GM23338 (cell line): Measurements from ENCODE around the gene LLGL2. TPM values are rescaled to one million over a fixed set of nuclear protein-coding genes. Genes with fewer than 3 reads are reported as not detected.

Source experiments
- ATAC-seq: fragments of 200-7000 bp; cut with Tn5 transposase; 3 replicates; pipeline ENCODE4 v1.9.1; 2020
- DNase-seq: peaks from one replicate; pipeline ENCODE4 v3.0.0-alpha.2; 2015; ENCODE audit warnings: low spot score
- H2AFZ ChIP-seq: fragments of 200-600 bp; sonication (generic); 2 replicates; pipeline ENCODE4 v1.8.0; 2016; ENCODE audit warnings: antibody characterized with exemption, mild to moderate bottlenecking, moderate library complexity
- H3F3A ChIP-seq: fragments of 200-600 bp; sonication (generic); replicated peaks from 2 replicates; pipeline ENCODE4 v1.8.0; 2017; ENCODE audit warnings: antibody characterized with exemption, mixed run types, low read depth
- H3K27ac ChIP-seq: fragments of 200-600 bp; sonication (generic); 2 replicates; pipeline ENCODE4 v1.6.1; 2016; ENCODE audit warnings: low read depth
- H3K27me3 ChIP-seq: fragments of 200-600 bp; sonication (generic); 2 replicates; pipeline ENCODE4 v1.8.0; 2016; ENCODE audit warnings: mild to moderate bottlenecking, mixed run types, moderate library complexity; ENCODE audit not compliant: insufficient read depth
- H3K36me3 ChIP-seq: fragments of 200-600 bp; sonication (generic); 2 replicates; pipeline ENCODE4 v1.8.0; 2016; ENCODE audit warnings: mild to moderate bottlenecking; ENCODE audit not compliant: insufficient read depth
- H3K4me1 ChIP-seq: fragments of 200-600 bp; sonication (generic); 2 replicates; pipeline ENCODE4 v1.8.0; 2016; ENCODE audit warnings: mild to moderate bottlenecking, moderate library complexity; ENCODE audit not compliant: insufficient read depth
- H3K4me2 ChIP-seq: fragments of 200-600 bp; sonication (generic); 2 replicates; pipeline ENCODE4 v1.7.1; 2017; ENCODE audit warnings: mixed run types
- H3K4me3 ChIP-seq: fragments of 200-600 bp; sonication (generic); 2 replicates; pipeline ENCODE4 v1.6.1; 2016; ENCODE audit warnings: mixed run types
- H3K79me2 ChIP-seq: fragments of 200-600 bp; sonication (generic); replicated peaks from 2 replicates; pipeline ENCODE4 v1.8.0; 2017; ENCODE audit warnings: mild to moderate bottlenecking; ENCODE audit not compliant: insufficient read depth
- H3K9me2 ChIP-seq: fragments of 200-600 bp; sonication (generic); 2 replicates; pipeline ENCODE4 v1.8.0; 2017; ENCODE audit not compliant: insufficient read depth
- H4K20me1 ChIP-seq: fragments of 200-600 bp; sonication (generic); replicated peaks from 2 replicates; pipeline ENCODE4 v1.8.0; 2017; ENCODE audit warnings: mild to moderate bottlenecking; ENCODE audit not compliant: insufficient read depth
- H3K27ac Mint-ChIP-seq: 2 replicates; pipeline ENCODE4 v1.8.0; 2020; ENCODE audit warnings: inconsistent platforms, mild to moderate bottlenecking, moderate library complexity, mixed read lengths
- H3K27me3 Mint-ChIP-seq: 3 replicates; pipeline ENCODE4 v1.8.0; 2022; ENCODE audit warnings: low read depth, mild to moderate bottlenecking, moderate library complexity, mixed read lengths, inconsistent platforms; ENCODE audit not compliant: insufficient read depth, poor library complexity
- H3K36me3 Mint-ChIP-seq: 3 replicates; pipeline ENCODE4 v1.8.0; 2021; ENCODE audit warnings: low read depth, mild to moderate bottlenecking, inconsistent platforms, moderate library complexity, mixed read lengths
- H3K4me1 Mint-ChIP-seq: 3 replicates; pipeline ENCODE4 v1.8.0; 2020; ENCODE audit warnings: mild to moderate bottlenecking, inconsistent platforms, mixed read lengths
- H3K4me3 Mint-ChIP-seq: 3 replicates; pipeline ENCODE4 v1.8.0; 2021; ENCODE audit warnings: moderate library complexity, mild to moderate bottlenecking, inconsistent platforms, mixed read lengths
- H3K9me3 Mint-ChIP-seq: 3 replicates; pipeline ENCODE4 v1.8.0; 2020; ENCODE audit warnings: moderate library complexity, mild to moderate bottlenecking, inconsistent platforms, mixed read lengths
- CREB1 ChIP-seq: fragments of 250-450 bp; sonication (Bioruptor Pico); IDR thresholded peaks from 2 replicates; pipeline ENCODE4 v1.5.0; 2020; ENCODE audit warnings: low read depth, mild to moderate bottlenecking, moderate library complexity
- ETS1 ChIP-seq: IDR thresholded peaks from 2 replicates; pipeline ENCODE4 v1.6.1; 2016; ENCODE audit warnings: antibody characterized with exemption
- EZH2 ChIP-seq: fragments of 200-600 bp; sonication (generic); IDR thresholded peaks from one replicate; pipeline ENCODE4 v1.8.0; 2017; ENCODE audit warnings: antibody characterized with exemption, mild to moderate bottlenecking, low read depth; ENCODE audit not compliant: unreplicated experiment
- EZH2phosphoT487 ChIP-seq: fragments of 200-600 bp; sonication (generic); IDR thresholded peaks from one replicate; pipeline ENCODE4 v1.8.1; 2018; ENCODE audit warnings: antibody characterized with exemption; ENCODE audit not compliant: unreplicated experiment
- NANOG ChIP-seq: IDR thresholded peaks from 2 replicates; pipeline ENCODE4 v1.6.1; 2016; ENCODE audit warnings: antibody characterized with exemption, borderline replicate concordance
- POLR2AphosphoS5 ChIP-seq: IDR thresholded peaks from 2 replicates; pipeline ENCODE4 v1.6.1; 2016; ENCODE audit warnings: antibody characterized with exemption, low read depth
- STAT1 ChIP-seq: IDR thresholded peaks from one replicate; pipeline ENCODE4 v1.6.1; 2016; ENCODE audit warnings: antibody characterized with exemption; ENCODE audit not compliant: unreplicated experiment
- ZNF331 ChIP-seq: fragments of 250-450 bp; sonication (Bioruptor Pico); IDR thresholded peaks from 2 replicates; pipeline ENCODE4 v1.5.0; 2020; ENCODE audit warnings: low read depth, mild to moderate bottlenecking, moderate library complexity
- polyA plus RNA-seq: library from polyadenylated mRNA; unstranded; fragments of >200 nt; fragmentation: Nextera tagmentation; extraction: Ambion mirVana; gene quantifications from 2 replicates; pipeline ENCODE4 v1.2.1, GENCODE V29; 2016
- total RNA-seq: library from RNA; depleted of rRNA; stranded (reverse); fragments of >200 nt; shearing (Covaris generic); gene quantifications from 2 replicates; pipeline ENCODE4 v1.2.3, GENCODE V29; 2014
- TF ChIP-seq, protein P1 (sequence below), 2 experiments: fragments of 200-600 bp in 1 of 2; sonication (generic) in 1 of 2; conservative IDR thresholded peaks; 2 replicates each; pipeline versions ENCODE4 v1.5.1 to v1.6.1; 2016 to 2017; ENCODE audit warnings: antibody characterized with exemption in 2 of 2, low read depth in 2 of 2, mild to moderate bottlenecking in 2 of 2, moderate library complexity in 1 of 2

The LLGL2 gene
- total and polyA plus RNA-seq, 2 experiments from 2014 or later, result 62.5 to 78.5 TPM

DNA sequence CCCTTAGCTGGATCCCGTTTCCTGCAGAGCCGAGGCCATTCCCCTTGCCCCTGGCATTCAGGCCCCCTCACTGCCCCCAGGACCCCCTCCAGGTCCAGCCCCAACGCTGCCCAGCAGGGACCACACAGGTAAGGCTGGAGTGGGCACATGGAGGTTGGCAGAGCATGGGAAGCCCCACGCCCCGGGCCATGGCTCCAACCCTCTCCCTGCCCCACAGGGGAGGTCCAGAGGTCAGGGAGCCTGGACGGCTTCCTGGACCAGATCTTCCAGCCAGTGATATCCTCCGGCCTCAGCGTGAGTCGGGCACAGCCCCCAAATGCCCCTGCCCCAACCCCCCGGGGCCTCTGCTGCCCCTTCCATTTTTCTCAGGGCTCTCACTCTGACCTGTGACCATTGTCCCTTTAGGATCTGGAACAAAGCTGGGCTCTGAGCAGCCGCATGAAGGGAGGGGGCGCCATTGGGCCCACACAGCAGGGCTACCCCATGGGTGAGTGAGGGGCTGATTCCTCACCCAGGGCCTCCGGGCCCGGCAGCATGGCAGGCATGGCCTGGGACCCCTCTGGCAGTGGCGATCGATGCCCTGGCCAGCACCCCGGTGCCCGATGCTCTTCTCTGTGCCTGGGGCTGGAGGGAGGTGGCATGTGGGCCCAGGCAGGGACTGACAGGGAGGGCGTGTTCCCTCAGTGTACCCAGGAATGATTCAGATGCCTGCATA is 89.2 kb downstream of the LLGL2 start:
- Histone ChIP-seq H3K4me3 (no peak overlapping the region), H3K79me2 (no peaks in the 10 kb centered on the region), H3K27ac (no peak overlapping the region), H2AFZ (no peak overlapping the region), H3F3A (no peaks in the 10 kb centered on the region), H3K36me3 (no peaks in the 10 kb centered on the region), H4K20me1 (no peaks in the 10 kb centered on the region), H3K4me2 (no peak overlapping the region), H3K27me3 (no peaks in the 10 kb centered on the region), H3K9me2 (no peaks in the 10 kb centered on the region), H3K4me1 (no peaks in the 10 kb centered on the region)
- no peaks in the 10 kb centered on the region for H3K36me3 Mint-ChIP-seq
- H3K4me1 Mint-ChIP-seq, result 0 out of 3 replicates have a peak, but pooled peaks cover under 1% of the 10 kb centered on the region
- TF ChIP-seq EZH2, result no peak
- no peak for TF ChIP-seq CREB1
- TF ChIP-seq, protein P1, sequence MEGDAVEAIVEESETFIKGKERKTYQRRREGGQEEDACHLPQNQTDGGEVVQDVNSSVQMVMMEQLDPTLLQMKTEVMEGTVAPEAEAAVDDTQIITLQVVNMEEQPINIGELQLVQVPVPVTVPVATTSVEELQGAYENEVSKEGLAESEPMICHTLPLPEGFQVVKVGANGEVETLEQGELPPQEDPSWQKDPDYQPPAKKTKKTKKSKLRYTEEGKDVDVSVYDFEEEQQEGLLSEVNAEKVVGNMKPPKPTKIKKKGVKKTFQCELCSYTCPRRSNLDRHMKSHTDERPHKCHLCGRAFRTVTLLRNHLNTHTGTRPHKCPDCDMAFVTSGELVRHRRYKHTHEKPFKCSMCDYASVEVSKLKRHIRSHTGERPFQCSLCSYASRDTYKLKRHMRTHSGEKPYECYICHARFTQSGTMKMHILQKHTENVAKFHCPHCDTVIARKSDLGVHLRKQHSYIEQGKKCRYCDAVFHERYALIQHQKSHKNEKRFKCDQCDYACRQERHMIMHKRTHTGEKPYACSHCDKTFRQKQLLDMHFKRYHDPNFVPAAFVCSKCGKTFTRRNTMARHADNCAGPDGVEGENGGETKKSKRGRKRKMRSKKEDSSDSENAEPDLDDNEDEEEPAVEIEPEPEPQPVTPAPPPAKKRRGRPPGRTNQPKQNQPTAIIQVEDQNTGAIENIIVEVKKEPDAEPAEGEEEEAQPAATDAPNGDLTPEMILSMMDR (conservative IDR thresholded peaks at IDR 0.05; ENCODE audit: low read depth in 2 of 2), result peak in 1 of 2 experiments; percentile 50; a peak in 2 of 4 replicates
- no peak for TF ChIP-seq STAT1
- TF ChIP-seq ETS1, result no peak
- no peak for TF ChIP-seq EZH2phosphoT487
- DNase-seq, result no peak
- no peaks in the 10 kb centered on the region; the same call in 2 of the 3 replicates for H3K9me3 Mint-ChIP-seq
- no peak overlapping the region for H3K4me3 Mint-ChIP-seq
- peaks cover 10% of the 10 kb centered on the region for H3K27me3 Mint-ChIP-seq
- peak; percentile 26 for ATAC-seq
- no peak overlapping the region for H3K27ac Mint-ChIP-seq

DNA sequence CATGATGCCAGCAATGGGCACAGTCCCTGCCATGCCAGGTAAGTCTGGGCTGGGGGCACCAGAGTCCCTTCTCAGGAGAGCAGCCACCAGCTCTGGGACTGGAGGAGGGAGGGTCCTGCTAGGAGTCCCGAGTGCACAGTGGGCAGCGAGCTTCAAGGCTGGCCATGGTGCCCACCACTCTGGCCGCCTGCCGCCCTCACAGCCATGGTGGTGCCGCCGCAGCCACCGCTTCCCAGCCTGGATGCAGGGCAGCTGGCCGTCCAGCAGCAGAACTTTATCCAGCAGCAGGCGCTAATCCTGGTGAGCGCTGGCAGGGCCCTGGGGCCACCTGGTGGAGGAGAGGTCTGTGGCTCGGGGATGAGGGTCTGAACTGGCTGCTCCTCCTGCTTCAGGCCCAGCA is 89.8 kb downstream of the LLGL2 start:
- Histone ChIP-seq H4K20me1 (no peaks in the 10 kb centered on the region), H3K4me2 (no peak overlapping the region), H2AFZ (no peak overlapping the region), H3K36me3 (no peaks in the 10 kb centered on the region), H3K79me2 (no peaks in the 10 kb centered on the region), H3K4me1 (no peaks in the 10 kb centered on the region), H3K27ac (no peak overlapping the region), H3F3A (no peaks in the 10 kb centered on the region), H3K9me2 (no peaks in the 10 kb centered on the region), H3K4me3 (no peak overlapping the region), H3K27me3 (no peaks in the 10 kb centered on the region)
- DNase-seq (no peak), ATAC-seq (peak; percentile 2; the same call in 1 of the 3 replicates)
- H3K36me3 Mint-ChIP-seq, result no peaks in the 10 kb centered on the region
- peaks cover 3% of the 10 kb centered on the region; the same call in 1 of the 3 replicates for H3K4me1 Mint-ChIP-seq
- no peak overlapping the region for H3K27ac Mint-ChIP-seq
- no peak overlapping the region for H3K4me3 Mint-ChIP-seq
- peaks cover 11% of the 10 kb centered on the region for H3K27me3 Mint-ChIP-seq
- H3K9me3 Mint-ChIP-seq, result no peaks in the 10 kb centered on the region; the same call in 2 of the 3 replicates
- TF ChIP-seq NANOG (no peak), ZNF331 (no peak), POLR2AphosphoS5 (no peak), CREB1 (no peak)
- TF ChIP-seq, protein P1 (conservative IDR thresholded peaks at IDR 0.05; ENCODE audit: low read depth in 2 of 2), result peak in 1 of 2 experiments; percentile 55; a peak in 2 of 4 replicates
